H1 (cell line): ENCODE measurements around the gene OPCML. TPM values are rescaled to one million over a fixed set of nuclear protein-coding genes. Genes with fewer than 3 reads are reported as not detected.

Source experiments
- BACH1 ChIP-seq: IDR thresholded peaks from 2 replicates; pipeline ENCODE4 v1.6.1; 2012; ENCODE audit warnings: low read length, improper control_type of control experiment
- EP300 ChIP-seq, 2 experiments: IDR thresholded peaks; 1 replicate in 1 of 2; 2 replicates in 1 of 2; pipeline ENCODE4 v1.6.1; 2011 to 2012; ENCODE audit warnings: low read depth in 2 of 2, low read length in 2 of 2, mild to moderate bottlenecking in 2 of 2, borderline replicate concordance in 1 of 2, inconsistent platforms in 1 of 2, moderate library complexity in 1 of 2
- HDAC6 ChIP-seq: IDR thresholded peaks from one replicate; pipeline ENCODE4 v1.7.1; 2012; ENCODE audit warnings: low read depth, mild to moderate bottlenecking, inconsistent platforms, low read length, moderate library complexity
- RFX5 ChIP-seq: IDR thresholded peaks from 2 replicates; pipeline ENCODE4 v1.6.1; 2011; ENCODE audit warnings: low read depth, low read length, improper control_type of control experiment, borderline replicate concordance
- SIN3A ChIP-seq, 2 experiments: IDR thresholded peaks in 1 of 2; conservative IDR thresholded peaks in 1 of 2; 2 replicates each; pipeline ENCODE4 v1.6.1; 2011 to 2012; ENCODE audit warnings: low read length in 2 of 2, improper control_type of control experiment in 1 of 2, low read depth in 1 of 2, mild to moderate bottlenecking in 1 of 2
- SP1 ChIP-seq: IDR thresholded peaks from 2 replicates; pipeline ENCODE4 v1.6.1; 2011; ENCODE audit warnings: low read depth, low read length
- TAF7 ChIP-seq: optimal IDR thresholded peaks from 2 replicates; pipeline ENCODE3; 2011; ENCODE audit warnings: low read depth, mild to moderate bottlenecking, inconsistent platforms, low read length, moderate library complexity, borderline replicate concordance
- TEAD4 ChIP-seq: IDR thresholded peaks from 2 replicates; pipeline ENCODE4 v1.6.1; 2012; ENCODE audit warnings: low read depth, low read length, inconsistent platforms, mixed read lengths
- polyA plus RNA-seq, 7 experiments: library from polyadenylated mRNA; depleted of rRNA in 3 of 7; stranded (reverse) in 5 of 7; unstranded in 2 of 7; fragments of >200 nt in 5 of 7; fragments of 200-250 nt in 2 of 7; gene quantifications; 1 replicate in 5 of 7; 2 replicates in 1 of 7; 4 replicates in 1 of 7; pipeline versions ENCODE4 v1.2.1 to v1.2.3, GENCODE V29; 2011 to 2013; ENCODE audit warnings: missing spikeins in 2 of 7, mixed read lengths in 2 of 7
- total RNA-seq: library from RNA; stranded (reverse); fragmentation: NEBNext Ultra II Directional; extraction: Animal tissue kit (Norgen Biotek cat#: 25700); gene quantifications from 2 replicates; pipeline ENCODE4 v1.2.1, GENCODE V29; 2021

The OPCML gene
- total and polyA plus RNA-seq, 2 of the 8 experiments (the other 6 are each of a cell fraction or from before 2014, with no cell fraction given): 2.3 to 3.1 TPM

DNA sequence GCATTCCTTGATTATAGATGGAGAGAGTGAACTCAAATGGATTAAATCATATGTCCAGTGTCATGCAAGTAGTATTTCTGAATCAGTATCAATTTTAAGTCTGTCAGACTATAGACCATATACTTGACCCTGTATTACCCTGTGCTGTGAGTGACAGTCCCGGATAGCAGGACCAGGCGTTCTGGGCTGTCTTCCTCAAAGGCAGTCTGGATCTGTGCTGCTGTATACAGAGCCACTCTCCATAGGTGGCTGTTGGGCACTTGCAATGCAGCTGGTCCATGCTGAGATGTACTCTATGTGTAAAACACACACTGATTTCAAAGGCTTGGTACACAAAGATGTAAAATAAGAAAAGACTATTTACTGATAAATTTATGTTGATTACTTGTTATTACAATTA lies 294.3 kb downstream of the OPCML start (continued):
- TF ChIP-seq TAF7: no peak
- no peak for TF ChIP-seq BACH1
- TF ChIP-seq TEAD4: no peak
- TF ChIP-seq SP1: no peak
- TF ChIP-seq HDAC6: no peak
- TF ChIP-seq SIN3A (conservative IDR thresholded peaks at IDR 0.05 in 1 of 2, IDR thresholded peaks at IDR 0.05 in 1 of 2; ENCODE audit: low read depth in 1 of 2, low read length in 2 of 2): no peak
- TF ChIP-seq RFX5: no peak
- no peak for TF ChIP-seq EP300 (IDR thresholded peaks at IDR 0.05; ENCODE audit: borderline replicate concordance in 1 of 2, low read depth in 2 of 2, low read length in 2 of 2)
